Esophagus squamous epithelium (tissue), 4 donors: Measurements from ENCODE around the gene CACUL1.

ENCODE experiments used
- CTCF ChIP-seq, 6 experiments: fragments of 450-650 bp in 4 of 6; fragments of 200-600 bp in 2 of 6; sonication (generic) in 2 of 6; IDR thresholded peaks; one replicate each; pipeline ENCODE4 v1.5.1; 2016 to 2019; ENCODE audit warnings: antibody characterized with exemption in 6 of 6, mild to moderate bottlenecking in 4 of 6, moderate library complexity in 4 of 6
- POLR2A ChIP-seq, 4 donors: fragments of 450-650 bp; IDR thresholded peaks; one replicate each; pipeline ENCODE4 v1.6.1; 2017; ENCODE audit warnings: antibody characterized with exemption in 4 of 4, mild to moderate bottlenecking in 4 of 4, moderate library complexity in 3 of 4

- TF ChIP-seq POLR2A (IDR thresholded peaks at IDR 0.05) (no peak), CTCF (IDR thresholded peaks at IDR 0.05) (no peak)
These were observed 28.8 kb downstream of the CACUL1 start for GRCh38 chr10:118725886-118726500.
